Measurements from ENCODE around the gene FRRS1. TPM values are rescaled to one million over a fixed set of nuclear protein-coding genes. Genes with fewer than 3 reads are reported as not detected.

Gene FRRS1
- polyA plus RNA-seq, 3 donors, result 0.61 to 2.1 (median 2.1) TPM

DNA sequence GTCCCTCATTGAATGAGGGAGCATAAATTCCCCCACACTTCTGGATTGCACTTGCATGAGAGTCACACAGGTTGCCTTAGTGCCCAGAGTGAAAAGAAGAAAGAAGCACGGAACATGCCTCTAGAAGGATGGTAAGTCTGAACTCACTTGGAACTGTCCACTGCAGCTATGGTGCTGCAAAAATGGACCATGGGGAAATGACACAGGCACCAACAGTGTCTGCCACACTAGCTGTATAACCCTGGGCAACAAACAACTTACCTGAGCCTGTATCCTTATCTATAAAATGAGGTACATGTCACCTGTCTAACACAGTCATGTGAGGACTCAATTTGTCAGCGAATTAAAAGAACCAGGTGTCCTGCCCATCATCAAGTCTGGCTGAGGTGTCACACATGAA lies 69.8 kb downstream of the FRRS1 start:
- peaks cover 28% of the 10 kb centered on the region for H3K4me1 Mint-ChIP-seq
- peaks cover 5 to 15% (median 9%) of the 10 kb centered on the region in 3 donors for H3K27me3 Mint-ChIP-seq (ENCODE audit: low read depth in 3 of 3)
- H3K36me3 Mint-ChIP-seq, result no peaks in the 10 kb centered on the region
- H3K27ac Mint-ChIP-seq, result no peak overlapping the region
- no peak overlapping the region for H3K4me3 Mint-ChIP-seq
- peaks cover 23 to 28% of the 10 kb centered on the region in 2 donors for H3K4me1 ChIP-seq (ENCODE audit: control insufficient read depth in 1 of 2, insufficient read depth in 2 of 2, low read length in 2 of 2)
- no peaks in the 10 kb centered on the region for H3K9me3 ChIP-seq (replicated peaks in 1 of 2; ENCODE audit: control insufficient read depth in 1 of 2, insufficient read depth in 1 of 2, low read length in 2 of 2)
- H2AFZ ChIP-seq (ENCODE audit: insufficient read depth, low read depth, low read length, poor library complexity, severe bottlenecking), result no peak overlapping the region
- no peaks in the 10 kb centered on the region for H3K36me3 ChIP-seq (replicated peaks in 1 of 2; ENCODE audit: control insufficient read depth in 1 of 2, insufficient read depth in 2 of 2, low read length in 2 of 2)
- H3K4me3 ChIP-seq (replicated peaks in 1 of 3; ENCODE audit: low read depth in 2 of 3, low read length in 3 of 3), result no peak overlapping the region
- WGBS (ENCODE audit: insufficient coverage), result 88% methylated on average over 1 of the region's 2 CpGs
- H4K20me1 ChIP-seq (ENCODE audit: insufficient read depth, low read length), result no peaks in the 10 kb centered on the region
- H3K79me2 ChIP-seq (ENCODE audit: insufficient read depth, low read length), result no peaks in the 10 kb centered on the region
- no peak overlapping the region for H3K4me2 ChIP-seq (replicated peaks; ENCODE audit: extremely low read depth, low read length, poor library complexity, severe bottlenecking)
- H3K9me3 Mint-ChIP-seq, result peaks cover 0 to 3% (median 0%) of the 10 kb centered on the region in 7 donors
- intact Hi-C loops (cut with micrococcal nuclease), result no loop called here
- H3K27me3 ChIP-seq (ENCODE audit: control insufficient read depth in 2 of 2, insufficient read depth in 2 of 2, low read length in 2 of 2), result peaks cover 5% of the 10 kb centered on the region in 2 donors
- TF ChIP-seq, protein P1, sequence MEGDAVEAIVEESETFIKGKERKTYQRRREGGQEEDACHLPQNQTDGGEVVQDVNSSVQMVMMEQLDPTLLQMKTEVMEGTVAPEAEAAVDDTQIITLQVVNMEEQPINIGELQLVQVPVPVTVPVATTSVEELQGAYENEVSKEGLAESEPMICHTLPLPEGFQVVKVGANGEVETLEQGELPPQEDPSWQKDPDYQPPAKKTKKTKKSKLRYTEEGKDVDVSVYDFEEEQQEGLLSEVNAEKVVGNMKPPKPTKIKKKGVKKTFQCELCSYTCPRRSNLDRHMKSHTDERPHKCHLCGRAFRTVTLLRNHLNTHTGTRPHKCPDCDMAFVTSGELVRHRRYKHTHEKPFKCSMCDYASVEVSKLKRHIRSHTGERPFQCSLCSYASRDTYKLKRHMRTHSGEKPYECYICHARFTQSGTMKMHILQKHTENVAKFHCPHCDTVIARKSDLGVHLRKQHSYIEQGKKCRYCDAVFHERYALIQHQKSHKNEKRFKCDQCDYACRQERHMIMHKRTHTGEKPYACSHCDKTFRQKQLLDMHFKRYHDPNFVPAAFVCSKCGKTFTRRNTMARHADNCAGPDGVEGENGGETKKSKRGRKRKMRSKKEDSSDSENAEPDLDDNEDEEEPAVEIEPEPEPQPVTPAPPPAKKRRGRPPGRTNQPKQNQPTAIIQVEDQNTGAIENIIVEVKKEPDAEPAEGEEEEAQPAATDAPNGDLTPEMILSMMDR (IDR thresholded peaks at IDR 0.05), result no peak
- H3K9ac ChIP-seq (ENCODE audit: insufficient read depth, low read length, poor library complexity, severe bottlenecking), result no peak overlapping the region
- no peak overlapping the region for H3K27ac ChIP-seq (ENCODE audit: low read depth in 1 of 2, low read length in 2 of 2)
- DNase-seq, result no peak

DNA sequence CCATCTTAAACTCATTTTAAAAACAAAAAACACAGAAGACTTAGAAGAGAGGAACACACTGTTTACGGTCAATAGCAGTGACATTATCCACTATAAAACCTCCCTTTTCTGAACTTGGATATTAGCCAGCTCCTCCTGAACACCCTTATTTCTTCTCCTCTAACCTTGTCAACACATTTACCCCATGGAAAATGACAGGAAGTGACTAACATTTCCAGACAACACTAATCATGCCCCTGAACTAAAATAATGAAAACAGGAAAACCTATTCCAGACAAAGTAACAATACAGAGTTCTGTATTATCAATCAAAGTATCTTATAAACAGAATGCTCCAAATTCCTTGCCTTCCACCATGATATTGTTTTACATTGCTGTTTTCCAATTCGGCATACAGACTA lies 75.3 kb downstream of the FRRS1 start:
- H2AFZ ChIP-seq (ENCODE audit: insufficient read depth, low read depth, low read length, poor library complexity, severe bottlenecking), result no peak overlapping the region
- H3K9me3 ChIP-seq (replicated peaks in 1 of 2; ENCODE audit: control insufficient read depth in 1 of 2, insufficient read depth in 1 of 2, low read length in 2 of 2), result no peaks in the 10 kb centered on the region
- H3K27ac ChIP-seq (ENCODE audit: low read depth in 1 of 2, low read length in 2 of 2), result no peak overlapping the region
- intact Hi-C loops (cut with micrococcal nuclease), result no loop called here
- no peaks in the 10 kb centered on the region for H3K36me3 ChIP-seq (replicated peaks in 1 of 2; ENCODE audit: control insufficient read depth in 1 of 2, insufficient read depth in 2 of 2, low read length in 2 of 2)
- Mint-ChIP-seq H3K9me3 (no peaks in the 10 kb centered on the region), H3K27ac (no peak overlapping the region), H3K36me3 (no peaks in the 10 kb centered on the region), H3K4me1 (no peaks in the 10 kb centered on the region), H3K4me3 (no peak overlapping the region), H3K27me3 (ENCODE audit: low read depth in 3 of 3) (peaks cover 5 to 14% (median 6%) of the 10 kb centered on the region in 3 donors)
- no peak for DNase-seq
- H3K4me3 ChIP-seq (replicated peaks in 1 of 3; ENCODE audit: low read depth in 2 of 3, low read length in 3 of 3), result no peak overlapping the region
- no peak overlapping the region for H3K4me2 ChIP-seq (replicated peaks; ENCODE audit: extremely low read depth, low read length, poor library complexity, severe bottlenecking)
- H4K20me1 ChIP-seq (ENCODE audit: insufficient read depth, low read length), result no peaks in the 10 kb centered on the region
- 100% methylated on average over 1 of the region's 2 CpGs for WGBS (ENCODE audit: insufficient coverage)
- no peaks in the 10 kb centered on the region for H3K4me1 ChIP-seq (ENCODE audit: control insufficient read depth in 1 of 2, insufficient read depth in 2 of 2, low read length in 2 of 2)
- H3K79me2 ChIP-seq (ENCODE audit: insufficient read depth, low read length), result no peaks in the 10 kb centered on the region
- TF ChIP-seq, protein P1 (IDR thresholded peaks at IDR 0.05), result no peak
- no peak overlapping the region for H3K9ac ChIP-seq (ENCODE audit: insufficient read depth, low read length, poor library complexity, severe bottlenecking)
- peaks cover 0 to 5% of the 10 kb centered on the region in 2 donors for H3K27me3 ChIP-seq (ENCODE audit: control insufficient read depth in 2 of 2, insufficient read depth in 2 of 2, low read length in 2 of 2)
